Measurements from ENCODE around the gene SHBG. TPM values are rescaled to one million over a fixed set of nuclear protein-coding genes. Genes with fewer than 3 reads are reported as not detected.

SHBG gene
- polyA plus RNA-seq, 2 donors = 0.14 TPM; not detected in 1

Other genes with a start within 250 kb of the SHBG start
- gene TNK1, start 249.0 kb upstream of the SHBG start, polyA plus RNA-seq = 1 to 10 TPM; 6.1 to 9.3 TPM
- 10 to 100 TPM; 24.7 to 31.0 TPM for gene PLSCR3, start 235.6 kb upstream of the SHBG start, polyA plus RNA-seq
- 100 to 1,000 TPM; 105 to 158 TPM for gene TMEM256, start 226.0 kb upstream of the SHBG start, polyA plus RNA-seq
- gene NLGN2, start 222.3 kb upstream of the SHBG start, polyA plus RNA-seq = 1 to 10 TPM; 4.2 to 5.5 TPM
- gene SPEM1, start 209.8 kb upstream of the SHBG start, polyA plus RNA-seq = not detected
- gene SPEM2, start 204.5 kb upstream of the SHBG start, polyA plus RNA-seq = not detected
- gene SPEM3, start 201.3 kb upstream of the SHBG start, polyA plus RNA-seq = not detected
- 1 to 10 TPM; 6.8 to 9.8 TPM for gene TMEM102, start 194.7 kb upstream of the SHBG start, polyA plus RNA-seq
- gene FGF11, start 190.6 kb upstream of the SHBG start, polyA plus RNA-seq = 10 to 100 TPM in 1 of 2 donors, 1 to 10 TPM in 1; 5.6 to 16.5 TPM
- 1 to 10 TPM; 7.0 to 7.4 TPM for gene CHRNB1, start 185.1 kb upstream of the SHBG start, polyA plus RNA-seq
- 10 to 100 TPM; 15.5 to 19.1 TPM for gene ZBTB4, start 150.5 kb upstream of the SHBG start, polyA plus RNA-seq
- gene SLC35G6, start 148.7 kb upstream of the SHBG start, polyA plus RNA-seq = under 1 TPM in 1 of 2 donors, not detected in 1; 0.01 TPM
- gene POLR2A, start 145.8 kb upstream of the SHBG start, polyA plus RNA-seq = 10 to 100 TPM; 33.8 to 56.6 TPM
- 10 to 100 TPM in 1 of 2 donors, 1 to 10 TPM in 1; 8.0 to 13.0 TPM for gene TNFSF12, start 81.1 kb upstream of the SHBG start, polyA plus RNA-seq
- gene TNFSF13, start 71.4 kb upstream of the SHBG start, polyA plus RNA-seq = 1 to 10 TPM; 5.4 to 5.6 TPM
- gene SENP3, start 68.2 kb upstream of the SHBG start, polyA plus RNA-seq = 10 to 100 TPM; 21.6 to 33.6 TPM
- gene CD68, start 50.5 kb upstream of the SHBG start, polyA plus RNA-seq = 10 to 100 TPM; 30.5 to 62.4 TPM
- 10 to 100 TPM; 56.9 to 60.0 TPM for gene MPDU1, start 46.3 kb upstream of the SHBG start, polyA plus RNA-seq
- gene SOX15, start 40.0 kb upstream of the SHBG start, polyA plus RNA-seq = 10 to 100 TPM; 73.3 to 94.3 TPM
- gene FXR2, start 15.2 kb upstream of the SHBG start, polyA plus RNA-seq = 10 to 100 TPM; 14.7 to 19.0 TPM
- 10 to 100 TPM; 54.0 to 61.2 TPM for gene SAT2, start 2.3 kb upstream of the SHBG start, polyA plus RNA-seq
- gene ATP1B2, start 20.8 kb downstream of the SHBG start, polyA plus RNA-seq = under 1 TPM; 0.24 to 0.51 TPM
- 10 to 100 TPM; 20.5 to 22.3 TPM for gene TP53, start 57.4 kb downstream of the SHBG start, polyA plus RNA-seq
- 10 to 100 TPM in 1 of 2 donors, 1 to 10 TPM in 1; 5.5 to 13.3 TPM for gene WRAP53, start 58.3 kb downstream of the SHBG start, polyA plus RNA-seq
- 1 to 10 TPM in 1 of 2 donors, under 1 TPM in 1; 0.67 to 1.3 TPM for gene EFNB3, start 75.1 kb downstream of the SHBG start, polyA plus RNA-seq
- gene DNAH2, start 87.6 kb downstream of the SHBG start, polyA plus RNA-seq = under 1 TPM; 0.06 to 0.10 TPM
- gene KDM6B, start 204.1 kb downstream of the SHBG start, polyA plus RNA-seq = 1 to 10 TPM; 5.2 to 9.0 TPM
- gene TMEM88, start 224.9 kb downstream of the SHBG start, polyA plus RNA-seq = 1 to 10 TPM; 8.7 to 9.7 TPM
- gene NAA38, start 227.4 kb downstream of the SHBG start, polyA plus RNA-seq = 100 to 1,000 TPM; 108 to 122 TPM
- 1 to 10 TPM; 4.7 to 6.3 TPM for gene CYB5D1, start 227.9 kb downstream of the SHBG start, polyA plus RNA-seq